GOT3 (cell line): ENCODE results near the gene YIF1A.
A peak's percentile ranks its signal among the peaks of the same experiment; 100 is the strongest.

Experiments used
- DNase-seq: peaks from one replicate; lab custom pipeline; 2025; ENCODE audit warnings: mixed read lengths; lab: John Stamatoyannopoulos, UW

The YIF1A gene, protein sequence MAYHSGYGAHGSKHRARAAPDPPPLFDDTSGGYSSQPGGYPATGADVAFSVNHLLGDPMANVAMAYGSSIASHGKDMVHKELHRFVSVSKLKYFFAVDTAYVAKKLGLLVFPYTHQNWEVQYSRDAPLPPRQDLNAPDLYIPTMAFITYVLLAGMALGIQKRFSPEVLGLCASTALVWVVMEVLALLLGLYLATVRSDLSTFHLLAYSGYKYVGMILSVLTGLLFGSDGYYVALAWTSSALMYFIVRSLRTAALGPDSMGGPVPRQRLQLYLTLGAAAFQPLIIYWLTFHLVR

DNA sequence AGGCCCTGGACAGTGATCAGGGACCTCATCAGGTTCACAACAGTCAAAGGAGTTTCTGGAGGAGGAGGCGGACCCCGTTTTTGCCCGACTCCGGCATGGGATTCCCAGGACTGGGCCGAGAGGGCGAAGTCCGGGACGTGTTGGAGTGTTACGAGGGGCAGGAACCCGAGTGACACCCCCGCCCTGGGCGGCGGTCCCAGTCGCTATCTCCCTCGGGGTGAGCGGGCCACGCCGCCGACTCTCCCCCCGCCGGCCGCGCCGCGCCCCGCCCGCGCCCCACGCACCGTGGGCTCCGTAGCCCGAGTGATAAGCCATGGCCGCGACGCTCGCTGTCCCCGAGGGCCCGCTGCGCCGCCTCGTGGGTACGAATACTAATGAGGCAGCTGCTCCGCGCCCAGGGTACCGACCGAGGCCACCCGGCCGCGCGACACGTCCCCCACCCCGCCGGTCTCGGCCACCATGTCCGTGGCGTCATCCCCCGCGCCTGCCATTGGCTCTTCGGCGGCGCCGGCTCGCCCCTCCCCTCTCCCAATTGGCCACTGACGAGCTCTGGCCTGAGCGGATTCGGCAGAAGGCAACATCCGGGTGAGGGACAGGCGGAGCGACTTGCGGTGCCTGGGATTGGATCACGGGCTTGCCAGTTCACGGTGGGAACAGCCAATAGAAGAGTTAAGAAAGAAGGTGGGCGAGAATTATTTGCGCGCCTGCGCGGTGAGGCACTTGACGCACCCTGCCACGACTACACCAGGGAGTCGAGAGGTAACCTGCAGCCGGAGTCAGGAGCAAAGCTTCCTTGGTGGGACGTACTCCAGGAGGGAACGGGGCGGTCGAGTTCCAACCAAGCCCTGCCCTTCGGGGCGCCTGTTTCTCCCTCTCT lies at the start of gene YIF1A:
YIF1A (minus strand) TSS at position 473 of the 877 bp plus-strand sequence; CDS start at position 315, 158 bp downstream.
- peak; percentile 98 for DNase-seq

DNA sequence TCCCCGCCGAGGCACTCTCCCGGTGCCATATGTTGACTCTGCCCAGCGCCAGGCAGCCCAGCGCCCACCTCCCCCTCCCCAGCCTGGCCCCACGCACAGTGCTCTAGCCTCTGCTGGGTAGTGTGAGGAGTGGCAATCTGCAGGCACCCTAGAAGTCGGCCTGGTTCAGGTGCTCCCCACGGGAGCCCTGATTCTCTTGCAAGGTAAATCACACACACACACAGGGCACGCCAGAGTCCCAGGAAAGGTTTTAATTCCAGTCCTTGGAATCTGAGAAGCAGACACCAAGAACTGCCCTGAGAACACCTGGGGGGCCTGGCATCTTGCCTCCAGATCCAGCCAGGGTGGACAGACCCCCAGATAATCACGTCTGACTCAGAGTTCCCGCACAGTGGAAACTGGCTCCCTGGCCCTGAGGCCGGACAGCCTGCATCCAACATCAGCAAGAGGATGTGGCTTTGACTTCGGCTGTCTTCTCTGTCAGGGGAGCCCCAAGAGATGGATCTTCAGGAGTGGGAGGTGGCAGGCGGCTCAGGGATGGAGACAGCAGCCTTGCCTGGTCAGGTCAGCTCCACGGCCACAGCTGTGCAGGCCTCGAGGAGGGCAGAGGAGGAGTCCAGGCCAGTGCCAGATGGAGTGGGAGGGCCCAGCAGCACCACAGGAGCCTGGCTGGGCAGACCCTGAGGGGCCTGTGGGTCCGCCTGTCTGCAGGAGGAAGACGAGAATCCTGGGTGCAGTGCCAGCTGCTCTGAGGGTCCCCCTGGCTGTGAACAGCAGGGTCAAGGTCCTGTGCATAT lies 48.4 kb upstream of the YIF1A start:
- DNase-seq, result no peak

DNA sequence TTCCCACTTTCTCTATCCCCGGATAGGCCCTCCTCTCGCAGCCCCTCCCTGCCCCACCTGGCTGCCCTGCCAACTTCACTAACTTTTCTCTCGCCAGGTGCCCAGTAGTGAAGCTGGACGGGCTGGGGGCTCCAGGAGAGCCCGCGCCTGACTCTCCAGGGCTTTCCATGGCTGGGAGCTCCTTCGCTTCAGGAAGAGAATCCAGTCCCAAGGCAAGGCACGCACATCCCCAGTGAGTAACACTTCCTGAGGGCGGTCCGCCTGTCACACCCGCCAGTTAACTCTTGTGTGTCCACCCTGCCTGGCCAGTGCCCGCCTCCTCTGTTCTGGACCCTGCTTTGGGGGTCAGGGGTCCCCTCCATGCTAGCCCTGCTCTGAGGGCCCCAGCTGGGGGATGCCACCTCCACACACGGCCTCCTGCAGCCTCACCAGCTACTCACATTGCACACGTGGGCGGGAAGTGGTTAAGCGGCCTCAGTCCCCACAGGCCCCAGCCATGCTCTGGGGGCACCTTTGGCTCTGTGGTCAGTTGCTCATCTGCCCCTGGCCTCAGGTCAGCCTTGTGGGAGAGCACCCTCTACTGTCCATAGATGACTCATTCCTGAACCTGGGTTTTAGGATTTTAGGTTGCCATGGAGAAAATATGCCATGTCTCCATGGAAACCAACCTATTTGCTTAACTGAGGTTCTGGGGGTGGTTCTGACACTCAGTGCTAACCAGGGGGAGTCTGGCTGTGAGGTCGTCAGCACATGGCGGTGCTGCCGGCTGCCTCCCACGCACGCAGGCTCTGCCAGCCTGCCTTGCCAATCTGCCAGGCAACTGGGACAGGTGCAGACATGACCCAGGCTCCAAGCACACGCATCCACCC lies 47.5 kb upstream of the YIF1A start, which contains the start of gene RIN1:
RIN1 (minus strand) TSS at position 201 of the 869 bp plus-strand sequence; CDS start at position 169, 32 bp downstream.
- DNase-seq, result peak; percentile 94

DNA sequence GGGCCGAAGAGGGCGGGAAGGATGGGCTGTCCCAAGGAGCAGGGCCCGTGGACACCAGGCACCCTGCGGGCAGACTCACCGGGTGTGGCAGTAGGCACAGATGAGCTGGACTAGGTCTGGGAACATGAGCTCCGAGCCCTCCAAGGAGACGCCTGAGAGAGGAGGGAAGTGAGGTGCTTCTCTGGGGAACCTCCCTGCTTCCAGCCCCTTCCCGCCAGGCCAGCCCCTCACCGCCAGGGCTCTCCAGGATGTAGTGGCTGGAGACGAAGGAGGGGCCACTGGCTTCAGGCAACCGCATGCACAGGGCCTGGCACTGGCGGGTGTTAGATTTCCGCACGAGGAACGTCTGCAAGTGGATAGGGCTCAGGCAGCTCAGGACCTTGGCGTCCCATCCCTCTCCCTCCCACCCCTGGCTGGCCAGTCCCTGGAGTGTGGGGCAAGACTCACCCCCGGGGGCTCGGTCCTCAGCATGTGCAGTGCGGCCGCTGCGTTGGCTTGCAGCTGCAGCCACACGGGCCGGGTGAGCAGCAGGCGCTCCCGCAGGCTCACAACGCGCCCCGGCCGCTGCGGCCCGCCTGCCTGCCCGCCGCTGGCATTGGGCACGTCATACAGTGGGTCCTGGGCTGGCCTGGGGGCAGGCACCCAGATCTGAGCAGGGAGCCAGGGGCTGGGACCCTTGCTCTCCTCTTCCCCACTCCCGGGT lies 46.7 kb upstream of the YIF1A start:
- no peak for DNase-seq

DNA sequence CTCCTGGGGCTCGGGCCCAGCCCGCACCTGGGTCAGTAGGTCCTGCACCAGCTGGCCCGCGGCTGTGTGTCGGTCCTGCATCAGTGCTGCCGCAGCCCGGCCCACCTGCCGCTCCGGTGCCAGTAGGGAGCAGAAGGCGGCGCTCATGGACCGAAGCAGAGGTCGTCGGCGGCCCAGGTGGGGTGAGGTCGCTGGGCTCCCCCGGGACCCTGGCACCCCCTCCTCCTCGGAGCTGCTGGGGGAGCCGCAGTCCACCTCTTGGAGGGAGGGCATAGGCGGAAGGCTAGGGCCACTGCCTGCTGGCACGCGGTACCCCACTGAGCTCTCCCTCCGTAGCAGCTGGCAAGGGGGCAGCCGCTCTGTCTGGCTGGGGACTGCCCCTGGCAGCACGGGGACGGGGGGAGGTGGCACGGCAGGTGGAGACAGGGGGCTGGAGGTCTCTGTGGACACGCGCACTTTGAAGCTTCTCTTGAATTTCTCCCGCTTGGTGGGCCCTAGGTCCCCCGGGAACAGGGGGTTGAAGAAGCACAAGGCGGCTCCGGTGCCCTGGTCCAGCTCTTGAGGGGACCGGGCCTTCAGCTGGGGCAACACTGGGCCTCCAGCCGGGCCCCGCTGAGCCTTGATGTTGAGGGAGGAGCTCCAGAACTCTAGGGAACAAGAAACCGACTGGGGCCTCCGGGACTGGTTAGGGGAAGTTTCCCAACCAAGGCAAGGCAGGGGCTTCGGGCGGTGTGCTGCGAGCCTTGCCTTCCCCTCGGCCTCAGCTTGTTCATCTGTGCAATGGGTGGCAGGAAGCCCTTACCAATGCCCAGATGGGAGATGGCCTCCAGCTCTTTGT lies 45.9 kb upstream of the YIF1A start:
- no peak for DNase-seq

DNA sequence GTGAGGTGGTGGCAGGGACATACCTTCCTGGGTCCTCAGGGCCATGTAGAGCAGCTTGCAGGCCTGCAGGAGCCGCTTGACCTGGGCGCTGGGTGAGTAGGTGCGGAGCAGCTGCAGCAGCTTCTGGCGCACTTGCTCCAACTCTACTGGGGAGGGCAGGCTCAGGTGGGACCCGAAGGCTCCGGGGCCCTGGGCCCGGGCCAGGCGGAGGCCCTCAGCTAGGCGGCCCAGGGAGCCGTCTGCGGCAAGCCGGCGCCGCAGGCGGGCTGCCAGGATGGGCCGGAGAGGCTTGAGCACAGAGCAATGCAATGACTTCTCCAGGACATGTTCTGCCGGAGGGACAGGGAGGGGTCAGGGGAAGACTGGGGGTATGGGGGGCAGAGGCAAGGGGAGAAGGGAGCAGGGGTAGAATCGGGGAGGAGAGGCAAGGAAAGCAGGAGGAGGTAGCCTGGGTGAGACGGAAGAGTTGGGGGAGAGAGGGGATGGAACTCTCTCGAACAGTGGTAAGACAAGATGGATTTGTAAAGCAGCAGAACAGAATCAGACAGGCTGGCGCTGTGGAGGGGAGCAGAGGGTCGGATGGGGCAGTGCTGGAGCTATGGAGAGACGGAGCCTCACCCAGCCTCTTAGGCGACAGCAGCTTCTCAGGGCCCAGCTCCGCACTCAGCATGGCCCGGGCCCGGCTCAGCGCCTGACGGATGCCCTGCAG lies 45.1 kb upstream of the YIF1A start:
- no peak for DNase-seq

DNA sequence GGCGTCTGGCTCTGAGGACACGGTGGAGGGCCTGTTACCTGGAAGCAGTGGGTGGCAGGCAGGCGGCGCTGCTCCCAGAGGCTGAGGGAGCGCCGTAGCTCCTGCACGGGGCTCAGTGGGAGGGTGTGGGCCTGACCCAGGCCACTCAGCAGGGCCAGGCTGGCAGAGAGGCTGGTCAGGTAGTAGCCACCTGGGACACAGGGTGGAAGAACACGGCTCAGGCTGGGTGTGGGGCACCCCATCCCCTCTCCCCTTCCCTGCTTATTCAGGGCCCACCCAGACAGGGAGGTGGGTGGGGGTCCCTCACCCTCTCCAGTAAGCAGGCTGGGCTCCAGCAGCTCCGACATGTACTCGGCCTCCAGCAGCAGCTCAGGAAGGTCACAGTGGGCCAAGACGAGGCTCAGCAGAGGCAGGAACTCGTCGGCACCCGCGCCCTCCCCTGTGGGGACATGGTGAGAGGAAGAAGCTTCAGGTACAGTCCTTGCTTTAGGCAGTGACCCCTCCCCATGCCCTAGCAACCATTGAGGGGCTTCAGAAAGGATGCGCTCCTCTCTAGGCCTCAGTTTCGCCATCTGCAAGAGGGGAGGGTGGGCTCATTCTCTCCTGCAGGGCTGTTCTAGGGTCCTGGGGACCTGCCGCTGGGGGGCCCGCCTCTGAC lies 44.4 kb upstream of the YIF1A start:
- DNase-seq, result no peak

DNA sequence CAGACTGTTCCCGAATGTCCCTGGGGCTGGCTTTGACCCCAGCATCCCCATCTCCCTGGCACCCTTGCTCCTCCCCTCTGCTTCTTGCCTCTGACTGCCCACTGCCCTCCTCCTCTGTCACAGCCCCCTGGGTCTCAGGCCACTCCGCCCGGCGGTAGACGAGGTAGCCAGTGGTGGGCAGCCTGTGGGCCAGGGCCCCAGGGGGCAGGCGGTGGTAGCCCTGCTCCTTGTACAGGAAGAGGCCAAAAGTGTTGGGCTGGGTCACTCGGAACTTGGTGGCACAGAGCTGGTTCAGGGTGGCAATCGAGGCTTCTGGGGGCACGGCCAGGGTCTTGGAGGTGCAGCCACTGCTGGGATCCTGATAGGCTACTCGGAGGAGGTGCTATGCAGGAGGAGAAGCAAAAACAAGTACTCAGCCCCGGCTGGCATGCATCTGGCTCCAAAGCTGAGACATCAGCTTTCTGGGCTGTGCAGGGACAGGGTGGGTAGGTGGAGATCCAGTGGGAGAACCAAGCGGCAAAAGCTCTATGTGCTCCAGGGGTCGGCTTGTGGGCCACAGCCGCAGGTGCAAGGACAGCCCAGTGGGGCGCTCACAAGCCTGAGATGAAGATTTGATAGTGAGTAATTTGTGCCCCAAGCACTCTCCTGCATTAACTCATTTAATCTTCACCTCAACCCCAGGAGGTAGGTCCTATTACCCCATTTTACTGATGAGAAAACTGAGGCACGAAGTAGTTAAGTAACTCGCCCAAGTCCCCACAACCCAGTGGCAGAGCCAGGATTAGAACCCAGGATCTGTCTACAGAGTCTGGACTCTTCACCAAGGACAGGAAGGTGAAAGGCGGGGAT lies 43.7 kb upstream of the YIF1A start:
- no peak for DNase-seq

DNA sequence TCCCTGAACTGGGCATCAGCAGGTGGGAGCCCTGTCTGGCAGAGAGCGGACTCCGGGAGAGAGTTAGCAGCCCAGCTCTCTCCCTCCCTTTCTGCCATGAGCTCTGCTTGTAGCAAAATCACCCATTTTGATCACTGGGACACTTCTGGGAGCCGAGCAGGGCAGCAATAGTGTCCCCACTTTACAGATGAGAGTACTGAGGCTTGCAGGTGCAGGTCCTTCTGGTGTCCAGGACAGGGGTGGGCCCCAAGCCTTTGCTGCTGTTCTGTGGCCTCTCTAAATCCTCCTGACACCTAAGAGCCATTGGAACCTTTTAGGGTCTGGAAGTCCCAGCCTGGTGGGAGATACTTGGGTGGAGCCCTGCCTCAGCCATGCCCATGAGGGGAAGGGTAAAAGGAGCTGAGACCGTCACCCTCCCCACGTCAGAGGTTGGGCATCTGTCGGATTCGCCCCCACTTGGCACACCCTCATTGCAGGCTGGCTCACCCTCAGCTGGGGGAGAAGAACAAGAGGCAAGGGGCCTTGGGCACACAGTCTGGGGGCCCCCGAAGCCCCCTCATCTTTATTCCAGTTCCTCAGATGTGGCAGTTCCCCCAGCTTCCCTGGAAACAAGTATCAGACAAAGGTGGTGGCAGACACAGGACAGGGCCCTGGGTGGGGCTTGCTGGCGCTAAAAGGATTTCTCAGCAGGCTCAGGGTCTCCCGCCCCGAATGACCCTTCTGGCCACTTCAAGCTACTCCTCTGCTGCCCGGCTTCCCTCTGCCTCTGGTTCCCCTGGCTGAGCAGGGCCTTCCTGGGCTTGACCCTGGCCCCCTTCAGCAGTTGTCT lies 42.8 kb upstream of the YIF1A start:
- DNase-seq, result no peak

DNA sequence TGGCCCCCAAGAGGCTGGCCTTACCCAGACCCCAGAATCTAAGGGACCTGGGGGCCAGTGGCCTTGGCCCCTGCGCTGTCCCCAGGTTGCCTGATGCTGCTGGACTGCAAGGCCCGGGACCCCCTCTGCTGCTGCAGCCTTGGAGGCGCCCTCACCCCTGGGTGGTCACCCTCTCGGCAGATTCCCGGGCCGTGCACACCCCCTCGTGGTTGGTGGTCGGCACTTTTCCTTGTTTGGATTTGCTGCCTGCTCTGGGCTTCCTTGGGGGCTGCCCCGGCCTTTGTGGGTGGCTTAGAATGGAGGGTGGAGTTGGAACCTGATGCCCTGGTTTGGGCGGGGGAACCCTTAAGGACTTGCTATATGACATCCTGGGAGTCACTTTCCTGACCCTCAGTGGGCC lies 42.0 kb upstream of the YIF1A start:
- no peak for DNase-seq

DNA sequence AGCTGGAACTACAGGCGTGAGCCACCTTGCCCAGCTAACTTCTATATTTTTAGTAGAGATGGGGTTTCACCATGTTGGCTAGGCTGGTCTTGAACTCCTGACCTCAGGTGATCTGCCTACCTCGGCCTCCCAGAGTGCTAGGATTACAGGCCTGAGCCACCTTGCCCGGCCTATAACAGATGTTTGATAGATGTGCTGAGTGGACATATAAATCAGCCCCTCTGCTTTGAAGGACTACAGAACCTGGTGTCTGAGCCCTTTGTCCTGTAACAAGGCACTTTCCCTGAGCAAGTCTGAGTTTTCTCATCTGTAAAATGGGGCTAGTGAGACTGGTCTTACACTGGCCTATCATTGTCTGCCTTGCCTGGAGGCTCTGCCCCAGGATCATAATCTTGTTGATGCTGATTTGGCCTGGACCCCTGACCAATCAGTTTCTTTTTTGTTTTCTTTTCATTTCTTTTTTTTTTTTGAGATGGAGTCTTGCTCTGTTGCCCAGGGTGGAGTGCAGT lies 40.3 kb upstream of the YIF1A start:
- DNase-seq, result no peak

DNA sequence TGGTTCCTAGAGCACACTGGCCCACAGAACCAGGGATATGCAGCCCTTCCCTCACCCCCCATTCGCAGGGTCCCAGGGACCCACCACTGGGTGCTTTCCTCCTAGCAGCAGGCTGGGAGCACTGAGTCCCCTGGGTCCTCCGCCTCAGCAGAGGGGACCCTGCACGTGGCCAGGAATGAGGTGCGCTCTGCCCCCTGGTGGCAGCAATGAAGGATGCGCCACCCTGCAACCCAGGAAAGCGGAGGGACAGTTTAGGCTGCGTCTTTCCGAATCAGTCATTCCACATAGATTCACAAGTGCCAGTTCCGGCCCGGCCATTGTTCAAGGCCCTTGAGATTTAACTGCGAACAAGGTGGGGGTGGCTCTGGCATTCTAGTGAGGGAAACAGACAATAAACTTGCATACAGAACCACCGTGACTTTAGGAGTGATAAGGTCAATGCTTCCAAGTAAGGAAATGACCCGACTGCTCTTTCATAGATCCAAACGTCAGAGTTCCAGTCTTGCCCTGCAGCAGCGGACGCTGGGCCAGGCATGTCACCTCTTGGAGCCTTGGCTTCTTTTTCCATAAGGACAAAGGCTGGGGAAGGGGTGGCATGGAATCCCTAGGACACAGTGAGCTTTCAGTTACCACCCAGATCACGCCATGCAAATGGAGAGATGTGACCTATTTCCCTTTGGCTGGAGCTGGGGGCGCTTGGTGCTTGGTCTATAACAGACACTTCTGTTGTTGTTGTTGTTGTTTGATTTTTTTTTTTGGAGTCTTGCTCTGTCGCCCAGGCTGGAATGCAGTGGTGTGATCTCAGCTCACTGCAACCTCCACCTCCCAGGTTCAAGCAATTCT lies 39.6 kb upstream of the YIF1A start:
- peak; percentile 30 for DNase-seq

DNA sequence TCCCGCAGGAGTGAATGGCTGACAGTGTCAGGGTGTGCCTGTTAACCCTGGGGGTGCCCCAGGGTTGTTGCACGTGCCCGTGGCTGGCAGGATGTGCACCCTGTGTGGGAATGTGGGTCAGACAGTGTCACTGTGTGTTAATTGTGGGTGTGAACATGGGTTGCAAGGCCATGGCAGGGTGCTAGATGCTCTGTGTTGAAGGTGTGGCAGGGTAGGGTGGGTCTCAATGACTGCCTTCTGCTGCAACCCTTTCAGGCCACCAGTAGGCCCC lies 39.0 kb upstream of the YIF1A start:
- DNase-seq, result no peak

DNA sequence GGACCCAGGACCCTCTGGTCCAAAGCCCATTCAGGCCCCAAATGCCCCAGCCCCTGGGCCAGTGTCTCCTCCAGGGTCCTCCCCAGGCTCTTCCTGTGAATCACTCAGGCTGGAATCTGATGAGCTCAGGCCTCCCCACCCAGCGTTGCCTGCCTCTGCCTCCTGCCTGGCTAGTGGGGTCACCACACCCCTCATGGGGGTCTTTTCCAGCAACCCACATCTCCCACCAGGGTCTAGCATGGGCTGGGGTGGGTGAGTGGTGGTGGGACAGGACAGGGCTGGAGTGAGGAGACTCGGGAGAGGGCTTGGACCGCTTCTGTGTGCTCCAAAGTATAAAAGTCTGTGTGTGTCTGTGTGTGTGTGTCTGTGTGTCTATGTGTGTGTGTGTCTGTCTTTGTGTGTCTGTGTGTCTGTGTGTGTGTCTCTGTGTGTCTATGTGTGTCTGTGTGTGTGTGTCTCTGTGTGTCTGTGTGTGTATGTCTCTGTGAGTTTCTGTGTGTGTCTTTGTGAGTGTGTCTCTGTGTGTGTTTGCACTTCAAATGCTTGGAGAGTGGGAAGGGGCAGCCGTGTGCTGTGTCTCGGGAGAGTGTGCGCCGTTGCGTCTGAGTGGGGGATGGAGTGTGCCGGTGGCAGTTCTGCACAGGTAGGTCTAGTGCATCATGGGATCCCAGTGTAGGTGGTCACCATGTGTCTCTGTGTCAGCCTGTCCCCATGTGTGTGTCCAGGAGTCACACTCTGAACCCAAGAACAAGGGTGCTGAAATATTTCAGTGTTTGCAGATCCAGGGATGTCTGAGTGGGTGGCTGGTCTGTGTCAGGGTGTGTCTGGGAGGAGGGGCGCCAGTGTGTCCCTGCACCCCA lies 38.5 kb upstream of the YIF1A start:
- peak; percentile 17 for DNase-seq
